ENCODE measurements around the gene AIFM2.
"Not testable (repeated sequence)": the region's sequence is repeated elsewhere in the genome, so short reads cannot be mapped to it uniquely, and the experiment has no call there.

AIFM2 gene
- 2.2 to 6.5 reads per million in 2 donors for total RNA-seq

DNA sequence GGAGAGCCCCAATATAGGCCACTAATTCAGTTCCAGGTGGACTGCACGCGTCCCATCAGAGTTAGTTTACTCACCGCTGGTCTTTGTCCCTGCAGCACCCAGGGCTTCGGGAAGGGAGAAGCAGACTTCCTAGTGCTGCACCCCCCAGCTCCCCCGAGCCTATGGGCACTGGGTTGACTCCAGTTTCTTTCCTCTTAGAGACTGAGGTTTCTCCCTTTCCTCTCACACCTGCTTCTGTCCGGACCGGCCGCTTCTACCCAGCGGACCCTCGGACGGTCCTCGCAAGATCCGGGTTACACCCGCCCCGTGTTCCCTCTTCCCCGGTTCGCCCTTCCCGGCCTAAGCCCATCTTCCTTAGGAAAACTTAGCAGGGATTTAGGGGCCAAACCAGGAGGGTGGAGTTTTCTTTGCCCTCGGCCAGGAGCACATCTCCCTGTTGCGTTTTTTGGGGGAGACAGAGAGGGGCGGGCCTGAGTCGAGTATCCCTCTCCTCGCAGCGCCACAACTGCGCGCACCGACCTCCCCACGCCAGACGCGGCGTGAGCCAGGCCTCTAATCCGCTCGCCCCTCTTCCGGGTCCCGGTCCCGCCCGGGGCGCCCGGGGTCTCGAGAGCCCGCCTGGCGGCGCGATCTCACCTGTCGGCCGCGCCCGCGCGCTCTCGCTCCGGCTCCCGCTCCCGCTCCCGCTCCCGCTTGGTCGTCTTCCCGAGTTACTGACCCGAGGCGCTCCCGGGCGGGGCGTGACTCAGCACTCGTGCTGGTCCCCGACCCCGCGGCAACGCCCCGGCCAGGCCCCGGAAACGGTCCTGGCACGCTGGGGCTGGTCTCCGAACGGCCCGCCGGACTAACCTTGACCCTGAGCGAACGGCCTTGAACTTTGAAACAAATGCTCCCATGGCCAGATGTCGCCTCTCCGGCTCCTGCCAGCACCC lies at the start of gene AIFM2:
TSS of gene AIFM2 (minus strand) at position 728 of the 932 bp plus-strand sequence. CDS start 8,741 bp downstream, outside the sequence.
- DNase-seq = peak in 4 of 5 experiments; percentile 12 to 44 (median 20)

DNA sequence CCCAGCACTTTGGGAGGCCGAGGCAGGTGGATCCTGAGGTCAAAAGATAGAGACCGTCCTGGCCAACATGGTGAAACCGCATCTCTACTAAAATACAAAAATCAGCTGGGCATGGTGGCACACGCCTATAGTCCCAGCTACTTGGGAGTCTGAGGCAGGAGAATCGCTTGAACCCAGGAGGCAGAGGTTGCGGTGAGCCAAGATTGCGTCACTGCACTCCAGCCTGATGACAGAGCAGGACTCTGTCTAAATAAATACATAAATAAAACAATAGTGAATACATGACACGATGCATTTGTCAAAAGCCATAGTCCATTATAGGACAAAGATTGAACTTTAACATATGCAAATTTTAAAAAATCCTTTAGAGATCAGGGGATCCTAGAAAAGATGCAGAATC lies 46.6 kb upstream of the AIFM2 start:
- not testable (repeated sequence) for DNase-seq

DNA sequence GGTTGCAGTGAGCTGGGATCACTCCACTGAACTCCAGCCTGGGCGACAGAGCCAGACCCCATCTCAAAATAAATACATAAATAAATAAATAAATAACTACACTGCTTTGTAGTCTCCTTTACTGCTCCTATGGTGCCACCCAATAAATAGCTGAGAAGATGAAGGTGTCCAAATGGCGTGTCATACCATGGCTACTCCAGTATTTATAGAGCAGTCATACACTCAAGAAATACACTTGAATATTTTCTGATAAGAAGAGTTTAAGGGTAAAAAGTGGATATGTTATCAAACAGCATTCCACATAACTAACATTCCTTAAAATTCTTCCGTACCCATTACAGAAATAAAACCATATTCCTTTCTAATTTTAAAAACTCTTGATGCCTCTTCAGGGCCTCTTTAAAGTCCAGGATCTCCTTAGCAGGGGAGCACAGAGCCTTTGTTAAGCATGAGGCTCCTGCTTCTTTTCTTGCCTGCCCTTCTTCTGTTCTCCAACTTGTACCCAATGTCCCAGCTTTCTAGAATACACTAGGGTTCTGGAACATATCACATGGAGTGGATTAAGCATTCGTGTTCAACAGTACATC lies 45.6 kb upstream of the AIFM2 start:
- DNase-seq = no peak

DNA sequence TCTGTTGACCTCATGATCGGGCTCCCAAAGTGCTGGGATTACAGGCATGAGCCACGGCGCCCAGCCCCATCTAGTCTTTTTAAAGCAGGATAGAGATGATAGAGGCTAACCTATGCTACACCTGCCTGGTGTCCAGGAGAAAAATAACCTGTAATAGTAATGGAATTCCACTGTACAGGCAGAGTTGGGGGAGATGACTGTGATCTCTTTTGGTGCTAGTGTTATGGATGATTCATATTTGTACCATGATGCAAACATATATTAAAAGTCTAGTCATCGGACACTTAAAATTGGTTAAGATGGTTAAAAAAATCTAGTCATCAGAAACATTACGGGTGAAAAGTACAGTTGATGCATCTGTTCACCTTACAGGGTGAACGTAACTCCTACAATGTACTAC lies 43.8 kb upstream of the AIFM2 start:
- no peak for DNase-seq

DNA sequence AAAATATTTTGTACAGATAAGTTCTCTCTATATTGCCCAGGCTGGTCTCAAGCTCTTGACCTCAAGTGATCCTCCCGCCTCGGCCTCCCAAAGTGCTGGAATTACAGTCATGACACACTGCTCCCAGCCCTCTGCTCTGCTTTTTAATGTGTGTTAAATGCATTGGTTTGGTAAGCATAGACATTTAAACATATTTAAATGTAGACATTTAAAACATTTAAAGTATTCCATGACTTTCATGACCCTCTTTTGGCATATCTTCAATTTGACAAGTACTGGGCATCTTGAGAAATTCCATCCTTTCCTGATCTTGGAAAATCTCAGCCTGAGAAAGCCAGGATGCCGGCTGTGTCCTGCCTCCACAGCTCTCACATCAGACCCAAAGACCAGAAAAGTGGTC lies 42.9 kb upstream of the AIFM2 start:
- no peak for DNase-seq

DNA sequence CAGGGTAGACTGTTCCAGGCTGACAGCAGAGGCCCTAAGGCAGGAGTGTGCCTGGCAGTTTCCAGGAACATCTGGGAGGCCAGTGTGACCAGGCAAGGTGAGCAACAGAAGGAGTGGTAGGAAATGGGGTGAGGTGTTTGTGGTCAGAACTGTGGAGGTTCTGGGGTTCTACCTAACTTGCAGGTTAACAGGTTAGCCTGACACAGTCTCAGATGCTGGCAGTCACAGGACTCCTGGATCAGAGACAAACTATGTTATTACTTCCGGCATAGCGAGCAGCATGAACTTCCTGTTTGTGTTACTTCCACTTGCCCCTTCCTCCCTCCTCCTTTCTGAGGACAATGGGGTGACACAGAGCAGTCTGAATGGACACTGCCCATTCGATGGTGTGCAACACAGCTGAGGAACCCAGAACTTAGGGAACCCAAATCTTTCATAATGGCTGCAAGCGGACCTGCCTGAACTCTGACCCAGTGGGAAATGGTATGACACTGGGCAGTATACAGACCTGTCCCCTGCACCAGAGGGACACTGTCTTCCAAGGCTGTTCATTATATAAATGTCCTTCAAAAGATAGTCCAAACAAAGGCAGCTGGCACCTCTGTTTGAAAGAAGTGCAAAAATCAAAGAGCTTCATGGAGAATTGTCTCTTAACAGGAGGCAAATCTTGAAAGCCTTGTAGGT lies 41.6 kb upstream of the AIFM2 start:
- DNase-seq = peak in 2 of 5 experiments; percentile 65 to 79

DNA sequence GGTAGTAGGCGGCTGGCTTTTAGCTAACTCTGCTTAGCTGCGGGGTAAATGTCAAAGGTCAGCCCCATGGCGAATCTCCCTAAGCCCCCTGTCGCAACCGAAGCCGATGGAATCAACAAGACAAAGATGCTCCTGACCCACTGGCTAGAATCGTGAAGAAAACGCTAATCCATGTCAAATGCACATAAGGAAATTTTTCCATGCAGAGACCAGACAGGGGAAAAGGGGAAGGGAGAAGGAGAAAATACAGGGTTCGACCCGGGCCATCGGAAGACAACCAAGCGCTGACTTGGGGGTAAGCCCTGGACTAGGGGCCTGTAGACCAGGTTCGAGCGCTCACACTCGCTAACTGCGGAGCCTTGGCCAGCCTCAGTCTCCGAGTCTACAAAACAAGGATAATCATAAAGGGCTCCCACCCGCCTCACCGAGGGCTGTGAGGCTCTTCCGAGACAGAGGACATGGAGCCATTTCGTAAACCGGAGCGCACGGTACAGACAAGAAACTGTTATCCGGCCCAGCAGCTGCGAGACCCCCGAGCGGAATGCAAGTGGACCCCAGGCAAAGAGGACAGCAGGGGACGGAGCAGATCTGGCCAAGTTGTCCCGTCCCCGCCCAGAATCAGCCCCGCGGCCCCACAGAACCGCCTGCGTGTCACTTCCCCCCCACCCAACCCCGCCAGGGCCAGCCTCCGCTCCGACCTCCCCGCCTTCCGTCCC lies 37.2 kb upstream of the AIFM2 start:
- peak in 1 of 5 experiments; percentile 54 for DNase-seq

DNA sequence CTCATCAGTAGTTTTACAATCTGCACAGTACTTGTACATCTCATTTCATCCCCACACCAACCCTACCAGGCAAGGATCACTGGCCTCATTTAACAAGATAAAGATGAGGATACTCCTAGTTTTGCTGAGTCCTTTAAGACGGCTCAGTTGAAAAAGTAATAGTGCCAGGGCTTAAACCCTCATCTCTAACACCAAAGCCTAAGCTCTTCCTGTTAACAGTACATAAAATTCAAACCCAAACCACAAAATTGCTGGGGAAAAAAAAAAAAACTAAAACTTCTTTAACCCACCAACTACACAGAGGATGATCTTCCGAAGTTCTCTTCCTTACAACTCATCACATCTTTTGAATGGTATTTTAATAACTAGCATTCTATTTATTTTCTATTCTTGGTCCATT lies 36.4 kb upstream of the AIFM2 start:
- peak in 2 of 5 experiments; percentile 55 to 69 for DNase-seq

DNA sequence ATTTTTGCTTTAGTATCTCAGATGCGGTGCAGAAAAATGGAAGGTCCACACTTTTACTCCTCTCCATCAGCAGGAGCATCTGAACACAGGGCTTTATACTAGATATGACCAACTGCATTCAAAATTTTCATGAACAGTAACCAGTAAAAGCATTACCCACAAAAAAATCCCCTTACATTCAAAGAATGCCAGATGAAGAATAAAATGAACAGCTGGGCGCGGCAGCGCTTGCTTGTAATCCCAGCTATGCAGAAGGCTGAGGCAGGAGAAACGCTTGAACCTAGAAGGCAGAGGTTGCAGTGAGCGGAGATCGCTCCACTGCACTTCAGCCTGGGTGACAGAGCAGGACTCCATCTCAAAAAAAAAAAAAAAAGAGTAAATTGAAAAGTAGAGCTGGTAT lies 34.6 kb upstream of the AIFM2 start:
- DNase-seq = no peak

DNA sequence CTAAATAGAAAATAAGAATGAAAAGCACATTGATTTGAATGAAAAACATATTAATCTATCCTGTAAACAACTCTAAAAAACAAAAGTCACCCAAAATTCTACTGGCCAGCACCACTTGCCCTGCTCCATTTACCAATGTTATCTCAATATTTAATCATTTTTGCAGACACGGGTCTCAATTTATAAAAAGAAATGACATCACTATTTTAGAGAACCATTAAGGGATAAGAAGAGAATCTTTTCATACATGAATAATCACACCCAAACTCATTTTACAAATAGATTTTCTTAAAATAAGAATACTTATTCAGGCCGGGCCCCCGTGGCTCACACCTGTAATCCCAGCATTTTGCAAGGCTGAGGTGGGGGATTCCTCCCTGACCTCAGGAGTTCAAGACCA lies 33.8 kb upstream of the AIFM2 start:
- no peak for DNase-seq

DNA sequence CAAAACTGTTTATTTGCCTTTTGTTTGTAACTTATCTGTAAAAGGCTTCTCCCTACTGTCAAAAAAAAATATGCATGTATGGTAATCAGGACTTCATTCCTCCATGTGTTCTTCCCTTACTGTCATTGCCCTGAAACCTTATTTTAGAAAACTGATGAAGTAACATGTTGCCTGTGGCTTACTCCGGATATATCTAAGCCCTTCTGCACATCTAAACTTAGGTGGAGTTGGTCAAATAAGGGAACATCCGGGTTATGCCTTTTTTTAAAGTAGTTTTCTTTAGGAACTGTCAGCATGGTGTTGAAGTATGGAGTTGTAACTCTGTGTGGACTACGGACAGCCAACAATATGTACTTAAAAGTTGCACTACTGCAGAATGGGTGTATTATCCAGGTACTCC lies 31.5 kb upstream of the AIFM2 start:
- DNase-seq = peak in 1 of 5 experiments; percentile 19

DNA sequence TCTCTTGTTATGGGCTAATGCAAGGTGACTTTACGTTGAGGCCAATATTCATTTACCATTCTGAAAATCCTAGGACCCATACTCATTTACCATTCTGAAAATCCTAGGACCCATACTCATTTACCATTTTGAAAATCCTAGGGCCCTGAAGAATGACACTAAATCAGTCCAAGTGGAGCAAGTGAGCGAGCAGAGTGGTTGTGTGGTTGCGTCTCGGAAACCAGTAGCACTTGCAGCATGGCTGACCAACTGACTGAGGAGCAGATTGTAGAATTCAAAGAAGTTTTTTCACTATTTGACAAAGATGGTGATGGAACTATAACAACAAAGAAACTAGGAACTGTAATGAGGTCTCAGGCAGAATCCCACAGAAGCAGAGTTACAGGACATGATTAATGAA lies 30.8 kb upstream of the AIFM2 start:
- DNase-seq = no peak

DNA sequence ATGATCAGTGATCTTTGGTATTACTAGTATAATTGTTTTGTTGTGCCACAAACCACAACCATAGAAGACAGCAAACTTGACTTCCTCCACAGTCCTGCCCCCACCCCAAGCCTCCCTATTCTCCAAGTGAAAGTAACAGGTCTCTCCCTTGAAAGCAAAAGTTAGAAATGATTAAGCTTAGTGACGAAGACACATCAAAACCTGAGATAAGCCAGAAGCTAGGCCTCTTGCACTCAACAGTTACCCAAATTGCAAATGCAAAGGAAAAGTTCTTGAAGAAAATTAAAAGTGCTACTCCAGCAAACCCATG lies 30.2 kb upstream of the AIFM2 start:
- DNase-seq = peak in 4 of 5 experiments; percentile 38 to 93 (median 56)

DNA sequence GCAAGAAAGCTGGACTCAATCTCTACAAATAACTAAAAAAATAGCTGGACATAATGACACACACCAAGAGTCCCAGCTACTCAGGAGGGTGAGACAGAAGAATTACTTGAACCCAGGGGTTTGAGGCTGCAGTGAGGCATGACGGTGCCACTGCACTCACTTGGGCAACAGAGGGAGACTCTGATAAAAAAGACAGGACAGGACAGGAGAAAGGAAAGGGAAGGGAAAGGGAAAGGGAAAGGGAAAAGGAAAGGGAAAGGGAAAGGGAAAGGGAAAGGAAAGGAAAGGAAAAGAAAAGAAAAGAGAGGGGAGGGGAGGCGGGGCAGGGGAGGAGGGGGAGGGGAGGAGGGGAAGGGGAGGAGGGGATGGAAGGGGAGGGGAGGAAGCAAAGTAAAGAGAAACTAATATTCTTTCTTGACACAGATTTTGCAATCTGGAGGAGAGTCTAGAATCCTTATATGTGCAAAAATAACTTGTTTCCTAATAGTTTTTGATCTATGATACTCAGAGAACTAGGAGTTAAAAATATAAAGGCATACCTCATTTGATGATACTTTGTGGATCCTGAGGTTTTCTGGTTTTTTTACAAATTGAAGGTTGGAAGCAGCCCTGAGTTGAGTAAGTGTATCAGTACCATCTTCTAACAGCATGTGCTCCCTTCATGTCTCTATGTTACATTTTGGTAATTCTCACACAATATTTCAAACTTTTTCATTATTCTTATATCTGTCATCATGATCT lies 29.7 kb upstream of the AIFM2 start:
- DNase-seq = peak in 1 of 5 experiments; percentile 24

DNA sequence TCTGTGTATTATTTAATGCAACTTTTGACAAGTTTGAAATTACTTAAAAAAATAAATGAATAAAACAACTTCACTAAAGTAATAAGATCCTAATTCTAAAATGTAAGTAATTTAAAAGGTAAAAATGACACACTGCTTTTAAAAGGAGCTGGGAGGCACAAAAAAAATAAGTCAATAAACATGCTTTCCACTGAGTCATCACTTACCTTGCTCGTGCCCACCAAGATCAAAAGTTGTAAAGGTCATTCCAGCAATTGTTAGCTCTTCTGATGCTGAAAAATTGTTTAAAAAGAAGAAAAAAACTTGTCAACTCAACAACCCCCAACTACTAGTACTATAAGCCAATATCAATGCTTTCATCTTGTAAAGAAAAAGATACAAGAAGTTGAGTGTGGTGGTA lies 28.2 kb upstream of the AIFM2 start:
- DNase-seq = no peak

DNA sequence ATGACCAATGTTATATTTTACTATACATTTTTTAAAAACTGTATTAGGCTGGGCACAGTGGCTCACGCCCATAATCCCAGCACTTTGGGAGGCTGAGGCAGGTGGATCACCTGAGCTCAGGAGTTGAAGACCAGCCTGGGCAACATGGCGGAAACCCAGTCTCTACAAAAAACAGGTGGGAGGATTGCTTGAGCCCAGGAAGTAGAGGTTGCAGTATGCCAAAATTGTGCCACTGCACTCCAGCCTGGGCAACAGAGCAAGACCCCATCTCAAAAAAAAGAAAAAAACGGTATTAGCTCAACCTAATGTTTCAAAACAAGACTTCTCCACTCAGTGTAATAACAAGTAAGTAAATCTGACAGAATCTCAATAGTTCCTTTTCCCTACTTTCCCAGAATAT lies 26.7 kb upstream of the AIFM2 start:
- not testable (repeated sequence) for DNase-seq

DNA sequence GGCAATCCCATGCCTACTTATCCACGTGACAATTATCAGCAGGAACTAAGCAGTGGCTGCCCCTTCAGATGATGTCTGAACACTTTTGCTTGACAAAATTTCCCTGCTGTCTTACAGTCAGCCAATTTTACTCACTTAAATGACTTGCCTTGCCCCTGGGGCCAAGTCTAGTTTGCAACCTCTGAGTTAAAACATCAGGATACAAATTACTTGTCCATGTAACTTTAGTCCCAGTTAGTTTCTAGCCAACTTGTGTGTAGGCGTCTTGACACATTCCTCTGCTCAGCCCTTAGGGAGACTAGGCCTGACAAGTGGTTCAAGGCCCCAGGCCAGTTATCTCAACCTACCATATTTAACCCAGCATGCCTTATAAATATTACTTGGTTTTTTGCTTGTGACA lies 25.5 kb upstream of the AIFM2 start:
- no peak for DNase-seq

DNA sequence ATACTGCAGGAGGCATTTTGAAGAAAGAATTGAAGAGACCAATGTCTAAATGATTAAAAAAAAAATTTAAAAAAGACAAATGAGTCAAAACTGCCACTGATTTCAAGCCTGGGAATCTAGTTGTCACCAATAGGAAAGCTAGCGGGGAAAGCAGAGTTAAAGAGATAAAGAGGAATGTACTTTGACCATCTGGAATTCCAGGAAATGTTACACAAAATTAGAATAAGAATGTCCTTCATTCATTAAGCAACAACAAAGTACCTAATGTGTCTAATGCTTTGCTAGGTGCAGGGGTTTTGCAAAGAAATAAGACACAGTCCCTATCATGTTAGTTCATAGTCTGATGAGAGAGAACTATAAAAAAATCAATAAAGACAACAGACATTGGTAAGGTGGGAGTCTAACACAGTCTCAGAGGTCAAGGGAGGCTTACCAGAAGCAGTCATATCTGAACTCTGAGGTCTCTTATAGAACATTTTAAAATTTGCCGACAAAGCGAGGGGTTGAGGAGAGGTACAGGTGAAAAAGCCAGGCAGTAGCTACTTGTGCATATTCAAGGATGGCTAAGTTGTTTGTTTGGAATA lies 22.7 kb upstream of the AIFM2 start:
- no peak for DNase-seq

DNA sequence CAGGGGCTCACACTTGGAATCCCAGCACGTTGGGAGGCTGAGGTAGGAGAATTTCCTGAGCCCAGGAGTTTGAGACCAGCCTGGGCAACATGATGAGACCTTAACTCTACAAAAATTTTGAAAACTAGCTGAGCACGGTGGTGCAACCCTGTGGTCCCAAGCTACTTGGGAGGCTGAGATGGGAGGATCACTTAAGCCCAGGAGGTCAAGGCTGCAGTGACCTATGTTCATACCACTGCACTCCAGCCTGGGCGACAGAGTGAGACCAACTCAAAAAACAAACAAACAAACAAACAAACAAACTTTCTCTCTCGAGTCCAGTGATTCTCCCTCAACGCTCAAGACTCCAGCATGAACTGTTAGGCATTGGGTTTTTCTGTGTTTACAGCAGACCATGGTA lies 15.9 kb upstream of the AIFM2 start:
- DNase-seq = no peak

DNA sequence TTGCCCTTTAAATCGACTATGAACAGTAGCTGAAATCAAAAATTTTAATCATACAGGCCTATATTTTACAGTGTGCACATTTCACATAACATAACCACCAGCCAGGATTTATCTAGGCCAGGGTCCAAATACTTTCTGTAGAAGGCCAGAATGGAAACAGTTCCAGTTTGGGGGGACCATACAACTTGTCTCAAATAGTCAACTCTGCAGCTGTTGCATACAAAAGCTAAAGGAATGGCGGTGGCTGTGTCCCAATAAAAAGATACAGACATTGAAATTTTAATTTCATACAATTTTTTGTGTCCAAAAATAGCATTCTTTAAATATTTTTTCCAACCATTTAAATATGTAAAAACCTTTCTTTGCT lies 14.6 kb upstream of the AIFM2 start:
- no peak for DNase-seq

DNA sequence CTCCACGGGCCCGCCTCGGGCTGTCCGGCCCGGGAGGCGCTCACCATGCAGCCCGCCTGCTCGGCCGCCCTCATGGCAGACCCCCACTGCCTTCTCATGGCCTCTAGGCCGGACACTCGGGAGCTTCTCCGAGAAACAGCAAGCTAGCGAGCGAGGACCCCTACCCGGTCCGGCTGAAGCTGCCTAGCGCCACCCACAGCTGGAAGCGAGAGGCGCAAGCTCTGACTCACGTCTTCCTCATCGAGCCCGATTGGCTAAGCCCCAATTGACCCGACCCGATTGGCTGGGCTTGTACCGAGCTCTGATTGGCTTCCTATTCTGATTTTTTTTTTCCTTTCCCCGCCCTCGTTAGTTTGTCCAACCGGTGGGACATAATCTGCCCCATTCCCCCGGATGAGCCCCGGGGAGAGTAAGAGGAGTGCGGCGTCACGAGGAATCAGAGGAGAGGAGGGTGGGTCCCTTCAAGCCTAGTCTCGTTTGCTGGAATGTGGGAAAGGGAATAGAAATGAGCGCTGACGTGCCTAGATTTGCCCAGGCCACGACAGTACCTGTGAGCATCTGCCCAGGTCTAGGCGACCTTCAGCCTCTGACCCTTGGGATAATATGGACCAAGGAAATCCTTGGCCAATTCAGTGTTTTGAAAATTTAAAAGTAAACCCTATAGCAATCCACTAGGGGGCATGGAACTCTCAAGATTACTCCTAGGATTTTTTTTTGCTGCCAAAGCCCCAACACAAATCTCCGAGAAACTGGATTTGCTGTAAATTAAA lies 14.0 kb upstream of the AIFM2 start, which contains the start of gene TYSND1:
TSS of gene TYSND1 (minus strand) at position 212 of the 770 bp plus-strand sequence. CDS start at position 98, 114 bp downstream.
- DNase-seq = peak; percentile 73 to 96 (median 88)
